ENCODE measurements around the gene TNRC6A.

Gene TNRC6A

GRCh38 chr16:24755201-24755874 lies 25.9 kb downstream of the TNRC6A start:
- no peak for DNase-seq (ENCODE audit: extremely low read depth in 1 of 2, low read depth in 1 of 2)

- no peak for DNase-seq (ENCODE audit: extremely low read depth in 1 of 2, low read depth in 1 of 2)
Measured at GRCh38 chr16:24758373-24758772, 28.9 kb downstream of the TNRC6A start.

GRCh38 chr16:24759006-24759405 lies 29.6 kb downstream of the TNRC6A start:
- no peak for DNase-seq (ENCODE audit: extremely low read depth in 1 of 2, low read depth in 1 of 2)

GRCh38 chr16:24761526-24761925 lies 32.1 kb downstream of the TNRC6A start:
- no peak for DNase-seq (ENCODE audit: extremely low read depth in 1 of 2, low read depth in 1 of 2)

- no peak for DNase-seq (ENCODE audit: extremely low read depth in 1 of 2, low read depth in 1 of 2)
Measured at GRCh38 chr16:24764916-24765315, 35.5 kb downstream of the TNRC6A start.

GRCh38 chr16:24766057-24766456 lies 36.6 kb downstream of the TNRC6A start:
- DNase-seq (ENCODE audit: extremely low read depth in 1 of 2, low read depth in 1 of 2): no peak

GRCh38 chr16:24769806-24770205 lies 40.4 kb downstream of the TNRC6A start:
- DNase-seq (ENCODE audit: extremely low read depth in 1 of 2, low read depth in 1 of 2): no peak

GRCh38 chr16:24771132-24771778 lies 41.8 kb downstream of the TNRC6A start:
- DNase-seq (ENCODE audit: extremely low read depth in 1 of 2, low read depth in 1 of 2): no peak

GRCh38 chr16:24771779-24772157 lies 42.3 kb downstream of the TNRC6A start:
- no peak for DNase-seq (ENCODE audit: extremely low read depth in 1 of 2, low read depth in 1 of 2)

GRCh38 chr16:24773771-24774427 lies 44.4 kb downstream of the TNRC6A start:
- no peak for DNase-seq (ENCODE audit: extremely low read depth in 1 of 2, low read depth in 1 of 2)

GRCh38 chr16:24774510-24774909 lies 45.1 kb downstream of the TNRC6A start:
- DNase-seq (ENCODE audit: extremely low read depth in 1 of 2, low read depth in 1 of 2): no peak

GRCh38 chr16:24775455-24775854 lies 46.0 kb downstream of the TNRC6A start:
- no peak for DNase-seq (ENCODE audit: extremely low read depth in 1 of 2, low read depth in 1 of 2)

GRCh38 chr16:24776501-24777220 lies 47.2 kb downstream of the TNRC6A start:
- no peak for DNase-seq (ENCODE audit: extremely low read depth in 1 of 2, low read depth in 1 of 2)

GRCh38 chr16:24778671-24779070 lies 49.2 kb downstream of the TNRC6A start:
- DNase-seq (ENCODE audit: extremely low read depth in 1 of 2, low read depth in 1 of 2): no peak

GRCh38 chr16:24781256-24781655 lies 51.8 kb downstream of the TNRC6A start:
- DNase-seq (ENCODE audit: extremely low read depth in 1 of 2, low read depth in 1 of 2): no peak

- DNase-seq (ENCODE audit: extremely low read depth in 1 of 2, low read depth in 1 of 2): no peak
Measured at GRCh38 chr16:24784121-24784520, 54.7 kb downstream of the TNRC6A start.

- DNase-seq (ENCODE audit: extremely low read depth in 1 of 2, low read depth in 1 of 2): no peak
Measured at GRCh38 chr16:24789881-24790280, 60.4 kb downstream of the TNRC6A start.

- no peak for DNase-seq (ENCODE audit: extremely low read depth in 1 of 2, low read depth in 1 of 2)
Measured at GRCh38 chr16:24800586-24800985, 71.1 kb downstream of the TNRC6A start.

GRCh38 chr16:24801761-24802302 lies 72.4 kb downstream of the TNRC6A start:
- no peak for DNase-seq (ENCODE audit: extremely low read depth in 1 of 2, low read depth in 1 of 2)

- DNase-seq (ENCODE audit: extremely low read depth in 1 of 2, low read depth in 1 of 2): no peak
Measured at GRCh38 chr16:24805484-24805883, 76.0 kb downstream of the TNRC6A start.

GRCh38 chr16:24807301-24807700 lies 77.8 kb downstream of the TNRC6A start:
- no peak for DNase-seq (ENCODE audit: extremely low read depth in 1 of 2, low read depth in 1 of 2)

Data from stimulated activated CD8-positive, alpha-beta memory T cell treated with anti-CD3 and anti-CD28 coated beads, Interleukin-7, amount 100 ng/mL, for 48 hours (primary cell).